NOMO-1 treated with dmso at 0.1 percent for 144 hours (cell line): ENCODE data around the gene SNX3.
"Not testable (repeated sequence)": the region's sequence is repeated elsewhere in the genome, so short reads cannot be mapped to it uniquely, and the experiment has no call there.

Experiments used
- DNase-seq: peaks from one replicate; lab custom pipeline; 2025; ENCODE audit not compliant: unreplicated experiment; lab: John Stamatoyannopoulos, UW

The SNX3 gene

DNA sequence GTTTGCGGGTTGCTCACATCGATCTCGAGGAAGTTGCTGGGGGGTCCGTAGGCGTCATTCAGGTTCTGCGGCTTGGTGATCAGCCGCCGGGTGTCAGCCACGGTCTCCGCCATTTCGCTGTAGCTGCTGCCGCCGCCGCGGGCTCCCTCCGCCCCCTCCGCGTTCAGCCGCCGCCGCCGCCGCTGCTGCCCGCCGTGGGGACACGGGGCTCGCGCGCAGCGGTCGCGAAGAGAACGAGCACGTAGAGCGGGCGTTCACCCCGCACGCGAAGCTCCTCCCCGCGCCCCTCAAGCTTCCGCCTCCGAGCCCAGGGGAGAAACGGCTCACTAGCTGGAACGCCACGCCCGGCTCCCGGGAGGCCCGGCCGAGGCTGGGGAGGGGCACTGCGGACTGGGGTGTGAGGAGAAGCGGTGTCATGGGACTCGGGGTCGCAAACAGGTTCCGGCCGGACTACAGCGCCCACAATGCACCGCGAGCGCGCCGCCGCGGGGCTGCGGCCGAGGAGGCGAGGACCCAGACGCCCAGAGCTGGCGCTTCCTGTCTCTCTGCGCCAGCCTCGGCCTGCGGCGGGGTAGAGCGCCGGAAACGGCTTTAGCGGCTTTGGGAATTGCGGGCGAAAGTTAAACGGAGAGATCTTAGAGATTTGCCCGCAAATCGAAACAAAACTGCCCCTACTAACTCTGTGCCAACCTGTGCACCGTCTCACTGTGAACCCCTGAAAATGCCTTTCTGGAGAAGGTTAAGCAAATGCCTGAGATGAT, at the start of gene SNX3:
TSS of gene SNX3 (minus strand) at position 232 of the 761 bp plus-strand sequence. CDS start at position 113, 119 bp downstream.
- DNase-seq: peak; percentile 97

DNA sequence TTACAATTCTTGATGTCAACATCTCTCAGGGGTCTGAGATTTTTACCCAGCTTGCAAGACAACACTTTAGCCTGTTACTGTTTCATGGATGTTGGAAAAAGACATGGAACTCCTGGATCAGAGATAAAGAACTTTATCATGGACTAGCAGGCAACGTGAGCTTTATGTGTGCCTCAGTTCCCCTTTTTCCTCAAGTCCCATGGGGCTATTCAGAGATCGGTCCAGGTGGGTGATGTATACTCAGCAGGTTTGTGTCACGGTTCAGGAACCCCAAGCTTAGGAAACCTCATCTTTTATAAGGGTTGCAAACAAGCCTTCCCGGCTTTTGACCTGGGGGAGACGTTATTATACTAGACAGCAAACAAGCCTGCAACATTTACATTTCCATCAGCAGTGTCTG, 49.0 kb upstream of the SNX3 start:
- DNase-seq: no peak

DNA sequence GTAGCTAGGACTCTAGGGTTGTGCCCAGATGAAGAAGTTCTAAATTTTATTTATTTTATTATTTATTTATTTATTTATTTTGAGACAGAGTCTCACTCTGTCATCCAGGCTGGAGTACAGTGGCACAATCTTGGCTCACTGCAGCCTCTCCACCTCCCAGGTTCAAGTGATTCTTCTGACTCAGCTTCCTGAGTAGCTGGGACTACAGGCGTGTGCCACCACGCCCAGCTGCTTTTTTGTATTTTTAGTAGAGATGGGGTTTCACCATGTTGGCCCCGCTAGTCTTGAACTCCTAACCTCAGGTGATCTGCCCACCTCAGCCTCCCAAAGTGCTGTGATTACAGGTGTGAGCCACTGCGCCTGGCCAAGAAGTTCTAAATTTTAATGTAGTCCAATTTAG, 47.8 kb upstream of the SNX3 start:
- not testable (repeated sequence) for DNase-seq

DNA sequence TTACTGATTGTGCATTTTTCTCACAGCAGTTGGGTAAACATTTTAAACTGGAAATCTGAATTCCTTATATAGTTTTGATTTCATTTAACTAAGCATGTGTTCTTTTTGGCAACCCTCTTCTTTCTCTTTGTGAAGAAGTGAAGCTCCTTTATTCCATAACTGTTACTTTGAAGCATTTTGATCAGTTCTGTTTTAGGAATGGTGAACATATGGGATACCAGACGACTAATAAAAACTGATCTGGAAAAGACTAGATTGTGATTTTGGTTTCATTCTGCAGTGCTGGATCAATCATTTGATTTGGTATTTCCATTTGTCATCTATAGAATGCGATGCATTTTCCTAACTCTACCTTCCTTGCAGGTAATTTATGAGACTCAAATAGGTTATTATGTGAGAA, 43.8 kb upstream of the SNX3 start:
- no peak for DNase-seq

DNA sequence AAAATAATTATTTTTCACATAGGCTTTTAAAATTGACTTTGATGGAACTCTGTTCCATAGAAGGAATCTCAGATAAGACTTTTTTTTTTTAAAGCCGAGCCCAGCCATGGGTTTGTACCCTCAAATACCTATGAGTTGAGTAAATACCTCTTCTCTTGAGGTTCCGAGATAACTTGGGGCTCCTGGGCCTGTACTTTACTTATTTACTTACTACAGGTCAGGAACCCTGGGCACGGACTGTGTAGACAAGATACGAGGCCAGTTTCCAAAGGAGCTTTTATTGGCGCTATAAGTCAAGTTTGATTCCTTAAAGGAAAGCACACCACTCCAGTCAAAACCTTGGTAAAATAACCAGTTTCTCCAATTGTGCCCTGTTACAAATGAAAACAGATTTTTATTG, 41.5 kb upstream of the SNX3 start:
- no peak for DNase-seq

DNA sequence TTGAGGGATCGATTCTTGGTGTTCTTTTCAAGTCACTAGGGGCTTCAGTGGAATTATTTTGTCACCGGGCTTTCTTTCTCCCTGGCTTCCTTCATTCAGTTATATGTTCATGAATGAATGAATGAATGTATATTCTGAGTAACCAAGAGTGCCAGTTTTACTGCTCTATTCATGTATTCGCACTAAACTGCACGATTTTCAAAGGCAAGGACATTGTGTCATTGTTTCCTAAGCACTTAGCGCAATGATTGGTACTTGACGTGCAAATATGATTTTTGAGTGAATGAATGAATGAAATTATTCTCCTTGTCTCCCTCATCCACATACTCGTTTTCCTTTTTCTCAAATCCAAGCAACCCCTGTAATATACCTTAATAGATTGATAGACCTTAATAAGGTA, 34.8 kb upstream of the SNX3 start:
- DNase-seq: no peak

DNA sequence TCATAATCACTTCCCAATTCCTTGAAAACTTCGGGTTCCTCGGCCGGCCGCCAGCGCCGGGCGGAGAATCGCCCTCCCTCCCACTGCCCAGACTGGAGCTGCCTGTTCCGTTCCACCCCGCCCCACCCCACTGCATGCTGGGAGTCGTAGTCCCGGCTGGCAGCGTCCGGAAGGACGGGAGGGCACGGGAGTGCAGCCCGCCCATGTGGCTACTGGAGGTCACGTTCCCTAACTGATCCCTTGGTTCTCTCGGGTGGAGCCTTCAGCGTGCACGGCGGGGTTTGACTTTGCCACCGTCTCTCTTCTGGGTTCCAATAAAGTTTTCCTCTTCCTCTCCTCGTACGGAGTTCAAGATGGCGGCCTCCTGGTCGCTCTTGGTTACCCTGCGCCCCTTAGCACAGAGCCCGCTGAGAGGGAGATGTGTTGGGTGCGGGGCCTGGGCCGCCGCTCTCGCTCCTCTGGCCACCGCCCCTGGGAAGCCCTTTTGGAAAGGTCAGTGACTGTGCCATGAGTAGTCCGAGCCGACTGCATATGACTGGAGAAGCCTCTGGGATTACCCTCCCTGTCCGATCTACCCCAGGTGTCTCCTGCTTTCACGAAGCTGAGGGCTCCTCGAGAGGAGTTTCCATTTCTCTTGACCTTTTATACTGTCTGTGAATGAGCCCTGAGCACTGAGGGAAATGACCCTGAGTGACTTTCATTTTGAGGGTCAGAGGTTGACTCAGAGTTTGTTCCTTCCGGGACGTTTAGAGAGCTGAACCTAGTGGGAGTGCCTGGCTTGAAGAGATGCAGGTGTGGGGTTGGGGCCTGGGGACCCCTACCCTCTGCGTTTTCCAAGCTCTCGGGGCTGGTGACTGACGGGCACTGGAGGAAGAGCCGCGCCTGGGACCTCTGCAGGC, 34.1 kb upstream of the SNX3 start, which contains the start of gene AFG1L:
TSS of gene AFG1L (plus strand) at position 328 of the 899 bp plus-strand sequence. CDS start at position 354, 26 bp downstream.
- peak; percentile 82 for DNase-seq

DNA sequence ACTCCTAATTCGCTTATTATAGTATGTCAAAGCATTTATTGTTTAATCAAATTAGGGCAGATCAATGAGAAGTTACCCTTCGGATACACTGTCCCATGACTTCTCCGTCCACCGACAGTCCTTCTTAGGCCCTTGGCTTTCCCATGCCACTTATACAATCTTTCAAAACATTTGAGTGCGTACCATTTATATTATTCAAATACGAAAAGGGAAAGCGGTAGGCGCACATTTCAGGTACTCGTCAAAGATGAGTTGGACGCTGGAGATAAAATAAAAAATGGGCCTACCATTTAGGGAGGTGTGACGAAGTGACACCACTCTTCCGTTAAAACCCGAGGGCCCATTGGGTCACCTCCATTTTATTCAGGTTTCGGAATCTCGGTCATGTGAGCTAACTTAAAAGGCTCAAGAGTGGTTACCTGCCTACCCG, 33.5 kb upstream of the SNX3 start:
- no peak for DNase-seq

DNA sequence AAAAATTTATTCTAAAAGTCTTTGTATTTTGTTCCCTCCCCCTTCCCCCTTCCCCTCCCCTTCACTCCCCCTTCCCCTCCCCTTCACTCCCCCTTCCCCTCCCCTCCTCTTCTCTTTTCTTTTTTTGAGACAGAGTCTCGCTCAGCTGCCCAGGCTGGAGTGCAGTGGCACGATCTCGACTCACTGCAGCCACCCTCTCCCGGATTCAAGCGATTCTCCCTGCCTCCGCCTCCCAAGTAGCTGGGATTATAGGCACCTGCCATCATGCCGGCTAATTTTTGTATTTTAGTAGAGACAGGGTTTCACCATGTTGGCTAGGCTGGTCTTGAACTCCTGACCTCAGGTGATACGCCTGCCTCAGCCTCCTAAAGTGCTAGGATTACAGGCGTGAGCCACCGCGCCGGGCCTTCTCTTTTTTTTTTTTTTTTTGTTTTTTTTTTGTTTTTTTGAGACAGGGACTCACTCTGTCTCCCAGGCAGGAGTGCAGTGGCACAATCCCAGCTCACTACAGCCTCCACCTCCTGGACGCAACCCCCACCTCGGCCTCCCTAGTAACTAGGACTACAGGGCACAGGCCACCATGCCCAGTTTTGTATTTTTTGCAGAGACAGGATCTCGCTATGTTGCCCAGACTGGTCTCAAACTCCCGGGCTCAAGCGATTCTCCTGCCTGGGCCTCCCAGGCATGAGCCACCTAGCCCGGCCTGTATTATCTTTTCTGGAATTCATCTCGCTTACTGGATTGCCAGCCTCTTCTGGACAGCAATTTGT, 32.9 kb upstream of the SNX3 start:
- DNase-seq: no peak

DNA sequence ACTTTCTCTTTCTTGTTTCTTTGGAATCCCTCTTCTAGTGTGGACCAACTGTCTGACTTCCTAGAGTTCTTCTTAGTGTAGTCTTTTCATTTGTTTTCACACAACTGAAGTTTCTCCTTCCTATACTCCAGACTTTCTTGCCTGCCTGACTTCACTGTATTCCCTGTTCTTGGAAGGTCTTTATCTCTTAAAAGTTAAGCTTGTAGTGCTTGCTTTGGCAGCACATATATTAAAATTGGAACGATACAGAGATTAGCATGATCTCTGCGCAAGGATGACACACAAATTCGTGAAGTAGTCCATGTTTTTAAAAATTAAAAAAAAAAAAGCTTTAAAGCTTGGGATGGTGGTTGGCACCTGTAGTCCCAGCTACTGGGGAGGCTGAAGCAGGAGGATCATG, 31.7 kb upstream of the SNX3 start:
- DNase-seq: not testable (repeated sequence)

DNA sequence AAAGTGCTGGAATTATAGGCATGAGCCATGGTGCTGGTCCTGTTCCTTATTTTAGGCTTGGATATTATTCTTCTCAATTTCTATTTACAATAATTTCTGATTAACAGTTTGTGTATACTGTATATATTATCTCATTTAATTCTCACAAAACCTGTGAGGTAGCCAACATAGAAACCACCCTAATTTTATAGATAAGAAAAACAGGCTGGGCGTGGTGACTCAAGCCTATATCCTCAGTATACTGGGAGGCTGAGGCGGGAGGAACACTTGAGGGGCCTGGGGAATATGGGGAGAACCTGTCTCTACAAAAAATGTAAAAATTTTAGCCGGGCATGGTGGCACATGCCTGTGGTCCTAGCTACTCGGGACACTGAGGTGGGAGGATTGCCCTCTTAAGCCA, 30.3 kb upstream of the SNX3 start:
- no peak for DNase-seq

DNA sequence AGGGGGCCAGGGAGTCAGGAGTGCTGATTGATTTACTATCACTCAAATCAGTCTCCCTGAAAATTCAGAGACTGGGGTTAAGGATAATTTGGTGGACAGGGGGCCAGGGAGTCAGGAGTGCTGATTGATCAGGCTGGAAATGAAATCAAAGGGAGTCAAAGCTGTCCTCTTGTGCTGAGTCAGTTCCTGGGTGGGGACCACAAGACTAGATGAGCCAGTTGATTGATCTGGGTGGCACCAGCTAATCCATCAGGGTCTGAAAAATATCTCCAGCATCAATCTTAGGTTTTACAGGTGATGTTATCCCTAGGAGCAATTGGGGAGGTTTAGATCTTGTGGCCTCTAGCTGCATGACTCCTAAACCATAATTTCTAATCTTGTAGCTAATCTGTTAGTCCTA, 27.9 kb upstream of the SNX3 start:
- DNase-seq: no peak

DNA sequence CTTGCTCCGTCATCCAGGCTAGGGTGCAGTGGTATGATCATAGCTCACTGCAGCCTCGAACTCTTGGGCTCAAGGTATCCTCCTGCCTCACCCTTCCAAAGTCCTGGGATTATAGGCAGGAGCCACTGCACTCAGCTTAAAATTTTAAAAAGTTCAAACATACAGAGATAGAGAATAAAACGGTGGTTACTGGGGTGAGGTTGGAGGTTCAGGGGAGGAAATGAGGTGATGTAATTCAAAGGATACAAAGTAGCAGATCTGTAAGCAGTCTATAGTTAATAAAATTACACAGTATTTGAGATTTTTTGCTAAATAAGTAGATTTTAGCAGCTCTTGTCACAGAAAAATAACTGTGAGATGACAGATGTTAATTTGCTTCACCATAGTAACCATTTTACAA, 26.5 kb upstream of the SNX3 start:
- no peak for DNase-seq

DNA sequence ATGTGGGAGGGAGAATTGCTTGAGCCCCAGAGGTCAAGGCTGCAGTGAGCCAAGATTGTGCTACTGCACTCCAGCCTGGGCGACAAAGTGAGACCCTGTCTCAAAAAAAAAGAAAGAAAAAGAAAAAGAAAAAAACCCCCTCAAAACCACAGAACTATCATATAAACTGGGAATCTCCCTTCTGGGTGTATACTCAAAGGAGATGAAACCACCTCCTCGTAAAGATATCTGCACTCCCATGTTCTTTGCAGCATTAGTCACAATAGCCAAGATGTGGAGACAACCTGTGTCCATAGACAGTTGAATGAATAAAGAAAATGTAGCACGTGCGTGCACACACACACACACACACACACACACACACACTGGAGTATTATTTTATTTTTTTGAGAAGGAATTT, 25.5 kb upstream of the SNX3 start:
- no peak for DNase-seq

DNA sequence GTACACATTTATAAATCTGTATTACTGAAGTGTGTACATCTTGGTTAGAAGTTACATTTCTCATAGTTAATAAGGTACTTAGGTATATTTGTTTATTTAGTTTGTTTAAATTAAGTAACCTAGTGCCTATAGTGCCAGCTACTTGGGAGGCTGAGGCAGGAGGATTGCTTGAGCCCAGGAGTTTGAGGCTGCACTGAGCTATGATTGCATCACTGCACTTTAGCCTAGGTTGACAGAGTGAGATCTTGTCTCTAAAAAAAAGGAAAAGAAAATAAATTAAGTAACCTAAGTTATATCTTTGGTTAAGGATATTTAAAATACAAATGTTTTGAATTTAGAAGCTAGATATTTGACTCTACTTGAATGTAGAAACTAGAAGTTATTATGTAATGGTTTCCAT, 24.5 kb upstream of the SNX3 start:
- DNase-seq: no peak

DNA sequence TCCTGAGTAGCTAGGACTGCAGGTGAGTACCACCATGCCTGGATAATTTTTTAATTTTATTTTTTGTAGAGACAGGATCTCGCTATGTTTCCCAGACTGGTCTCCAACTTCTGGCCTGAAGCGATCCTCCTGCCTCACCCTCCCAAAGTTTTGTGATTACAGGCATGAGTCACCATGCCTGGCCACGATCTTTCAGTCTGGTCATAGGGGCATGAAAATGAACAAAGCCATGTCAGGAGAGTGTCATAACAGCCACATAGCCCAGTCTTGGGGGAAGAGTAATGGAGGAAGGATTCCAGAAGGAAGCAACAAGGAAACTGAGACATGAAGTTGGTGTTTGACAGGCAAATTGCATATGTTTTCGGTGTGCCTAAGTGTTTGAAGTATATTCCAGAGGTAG, 17.0 kb upstream of the SNX3 start:
- DNase-seq: no peak

DNA sequence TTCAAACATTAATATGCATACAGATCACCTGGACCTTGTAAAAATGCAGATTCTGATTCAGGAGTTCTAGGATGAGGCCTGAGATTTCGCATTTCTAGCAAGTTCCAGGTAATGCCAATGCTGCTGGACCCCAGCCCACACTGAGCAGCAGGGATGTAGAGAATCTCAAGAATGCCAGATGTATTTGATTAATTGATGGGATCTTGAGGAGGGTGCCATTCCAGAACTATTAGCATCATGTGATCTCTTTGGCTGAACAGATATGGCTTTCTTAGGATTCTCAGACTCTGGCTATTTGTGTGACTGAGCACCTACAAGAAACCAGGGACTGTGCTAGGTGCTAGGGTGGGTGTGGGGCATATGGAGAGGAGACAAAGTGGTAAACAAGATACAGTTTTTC, 16.5 kb upstream of the SNX3 start:
- DNase-seq: no peak

DNA sequence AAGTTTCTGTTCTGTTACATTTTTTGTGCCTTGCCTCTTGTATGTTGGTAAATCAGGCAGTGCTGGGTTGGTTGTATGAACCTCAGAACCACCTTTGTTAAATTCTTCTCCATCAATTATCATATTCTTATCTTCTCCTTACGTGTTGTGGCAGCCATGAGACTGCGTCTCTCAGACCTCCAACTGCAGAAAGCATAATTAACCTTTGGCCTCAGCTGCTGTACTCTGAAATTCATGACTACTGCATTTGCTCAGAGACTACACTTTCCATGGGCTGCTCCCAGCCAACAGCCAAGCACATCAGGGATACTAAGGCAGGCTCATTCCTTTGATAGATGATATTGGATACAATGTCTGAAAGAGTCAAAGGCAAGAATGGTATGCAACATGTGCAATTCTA, 15.1 kb upstream of the SNX3 start:
- no peak for DNase-seq

DNA sequence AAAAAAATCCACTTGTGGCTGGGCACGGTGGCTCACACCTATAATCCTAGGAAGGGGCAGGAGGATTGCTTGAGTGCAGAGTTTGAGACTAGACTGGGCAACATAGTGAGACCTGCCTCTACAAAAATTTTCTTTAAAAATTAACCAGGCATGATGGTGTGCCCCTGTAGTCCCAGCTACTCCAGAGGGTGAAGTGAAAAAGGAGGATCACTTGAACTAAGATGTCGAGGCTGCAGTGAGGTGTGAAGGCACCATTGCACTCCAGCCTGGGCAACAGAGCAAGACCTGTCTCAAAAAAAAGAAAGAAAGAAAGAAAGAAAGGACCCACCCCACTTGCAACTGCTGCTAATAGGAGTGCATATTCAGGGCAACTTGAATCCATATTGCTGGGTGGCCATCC, 13.7 kb upstream of the SNX3 start:
- DNase-seq: no peak

DNA sequence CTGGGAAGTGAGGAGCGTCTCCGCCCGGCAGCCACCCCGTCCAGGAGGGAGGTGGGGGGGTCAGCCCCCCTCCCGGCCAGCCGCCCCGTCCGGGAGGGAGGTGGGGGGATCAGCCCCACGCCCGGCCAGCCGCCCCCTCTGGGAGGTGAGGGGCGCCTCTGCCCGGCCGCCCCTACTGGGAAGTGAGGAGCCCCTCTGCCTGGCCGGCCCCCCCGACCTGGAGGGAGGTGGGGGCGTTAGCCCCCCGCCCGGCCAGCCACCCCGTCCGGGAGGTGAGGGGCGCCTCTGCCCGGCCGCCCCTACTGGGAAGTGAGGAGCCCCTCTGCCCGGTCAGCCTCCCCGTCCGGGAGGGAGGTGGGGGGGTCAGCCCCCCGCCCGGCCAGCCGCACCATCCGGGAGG, 9.1 kb upstream of the SNX3 start:
- DNase-seq: not testable (repeated sequence)

DNA sequence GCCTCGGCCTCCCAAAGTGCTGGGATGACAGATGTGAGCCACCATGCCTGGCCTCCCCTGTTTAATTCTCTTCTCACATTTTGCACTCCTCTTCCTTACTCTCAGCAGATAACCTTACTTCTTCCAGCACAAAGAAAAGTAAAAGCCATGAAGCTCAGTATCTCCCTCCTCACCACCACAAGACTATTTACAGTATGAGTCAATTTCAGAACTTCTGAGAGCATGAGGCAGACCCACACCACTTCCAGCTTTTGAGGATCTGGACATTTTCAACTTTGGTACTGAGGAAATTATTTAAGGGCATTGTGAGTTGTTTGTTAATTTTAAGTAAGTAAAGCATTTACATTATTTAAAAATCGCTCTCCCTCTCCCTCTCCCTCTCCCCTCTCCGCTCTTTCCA, 8.0 kb upstream of the SNX3 start:
- no peak for DNase-seq
